Mesenchymal stem cell (in vitro differentiated cells and primary cell): ENCODE results near the gene MAPK6.
A peak's percentile ranks its signal among the peaks of the same experiment; 100 is the strongest.

Experiments
- DNase-seq: peaks from one replicate; pipeline ENCODE4 v3.0.0-alpha.2; 2013
- H2AFZ ChIP-seq: one replicate; pipeline ENCODE4 v1.6.1; 2013; ENCODE audit warnings: low read depth, mild to moderate bottlenecking, control low read depth, inconsistent platforms, low read length, moderate library complexity
- H2AK5ac ChIP-seq: 2 replicates; pipeline ENCODE4 v1.6.1; 2013; ENCODE audit warnings: low read length, moderate library complexity, mild to moderate bottlenecking, inconsistent platforms; ENCODE audit not compliant: severe bottlenecking
- H2BK120ac ChIP-seq: one replicate; pipeline ENCODE4 v1.6.1; 2013; ENCODE audit warnings: low read depth, mild to moderate bottlenecking, inconsistent platforms, low read length, moderate library complexity
- H2BK12ac ChIP-seq, 2 experiments: one replicate each; pipeline ENCODE4 v1.6.1; 2013; ENCODE audit warnings: inconsistent platforms in 2 of 2, low read length in 2 of 2, mild to moderate bottlenecking in 2 of 2, moderate library complexity in 2 of 2, control low read depth in 1 of 2
- H2BK15ac ChIP-seq: one replicate; pipeline ENCODE4 v1.6.1; 2013; ENCODE audit warnings: mild to moderate bottlenecking, low read depth, inconsistent platforms; ENCODE audit not compliant: poor library complexity, severe bottlenecking
- H2BK5ac ChIP-seq: 2 replicates; pipeline ENCODE4 v1.6.1; 2013; ENCODE audit warnings: low read depth, mild to moderate bottlenecking, low read length, control low read depth, inconsistent platforms; ENCODE audit not compliant: poor library complexity, severe bottlenecking
- H3K14ac ChIP-seq, 2 experiments: one replicate each; pipeline ENCODE4 v1.6.1; 2013; ENCODE audit warnings: inconsistent platforms in 2 of 2, low read length in 2 of 2, control low read depth in 1 of 2, mild to moderate bottlenecking in 1 of 2, moderate library complexity in 1 of 2
- H3K18ac ChIP-seq, 2 experiments: one replicate each; pipeline ENCODE4 v1.6.1; 2013; ENCODE audit warnings: inconsistent platforms in 2 of 2, low read length in 2 of 2, control low read depth in 1 of 2, low read depth in 1 of 2, mild to moderate bottlenecking in 1 of 2
- H3K23ac ChIP-seq, 2 experiments: one replicate each; pipeline ENCODE4 v1.6.1; 2013; ENCODE audit warnings: inconsistent platforms in 2 of 2, low read length in 2 of 2, mild to moderate bottlenecking in 2 of 2, moderate library complexity in 2 of 2, control low read depth in 1 of 2
- H3K27ac ChIP-seq: 2 replicates; pipeline ENCODE4 v1.5.1; 2013; ENCODE audit warnings: mild to moderate bottlenecking, moderate library complexity, low read length, control low read depth, inconsistent platforms; ENCODE audit not compliant: poor library complexity, severe bottlenecking
- H3K27me3 ChIP-seq, 2 experiments: 2 replicates each; pipeline versions ENCODE4 v1.6.1 to v1.7.0; 2013; ENCODE audit warnings: low read length in 2 of 2, mild to moderate bottlenecking in 2 of 2, moderate library complexity in 2 of 2, control low read depth in 1 of 2, inconsistent platforms in 1 of 2; ENCODE audit not compliant: control insufficient read depth in 1 of 2, insufficient read depth in 1 of 2
- H3K36me3 ChIP-seq, 2 experiments: 2 replicates each; pipeline versions ENCODE4 v1.6.1 to v1.7.0; 2013; ENCODE audit warnings: low read length in 2 of 2, control low read depth in 1 of 2, inconsistent platforms in 1 of 2, low read depth in 1 of 2, mild to moderate bottlenecking in 1 of 2; ENCODE audit not compliant: insufficient read depth in 2 of 2, control insufficient read depth in 1 of 2
- H3K4ac ChIP-seq, 2 experiments: one replicate each; pipeline ENCODE4 v1.6.1; 2013; ENCODE audit warnings: inconsistent platforms in 2 of 2, low read length in 2 of 2, mild to moderate bottlenecking in 2 of 2, moderate library complexity in 2 of 2, control low read depth in 1 of 2, low read depth in 1 of 2
- H3K4me1 ChIP-seq: 2 replicates; pipeline ENCODE4 v1.6.1; 2013; ENCODE audit warnings: low read depth, low read length, control low read depth; ENCODE audit not compliant: control insufficient read depth, insufficient read depth
- H3K4me2 ChIP-seq: 2 replicates; pipeline ENCODE4 v1.6.1; 2013; ENCODE audit warnings: low read length, mild to moderate bottlenecking, inconsistent platforms; ENCODE audit not compliant: poor library complexity, severe bottlenecking
- H3K4me3 ChIP-seq, 2 experiments: 2 replicates each; pipeline versions ENCODE4 v1.5.1 to v1.7.0; 2013; ENCODE audit warnings: low read length in 2 of 2, mild to moderate bottlenecking in 2 of 2, control low read depth in 1 of 2, low read depth in 1 of 2; ENCODE audit not compliant: insufficient read depth in 1 of 2
- H3K79me1 ChIP-seq: replicated peaks from 2 replicates; pipeline ENCODE4 v1.6.1; 2013; ENCODE audit warnings: mild to moderate bottlenecking, control low read depth, low read length, inconsistent platforms; ENCODE audit not compliant: poor library complexity, severe bottlenecking
- H3K9ac ChIP-seq: 2 replicates; pipeline ENCODE4 v1.7.0; 2013; ENCODE audit warnings: mild to moderate bottlenecking, low read length, moderate library complexity
- H3K9me3 ChIP-seq: 2 replicates; pipeline ENCODE4 v1.7.0; 2013; ENCODE audit warnings: mild to moderate bottlenecking, low read length; ENCODE audit not compliant: control insufficient read depth
- H4K8ac ChIP-seq: one replicate; pipeline ENCODE4 v1.6.1; 2013; ENCODE audit warnings: inconsistent platforms, mild to moderate bottlenecking, low read length, moderate library complexity
- H4K91ac ChIP-seq: one replicate; pipeline ENCODE4 v1.6.1; 2013; ENCODE audit warnings: mild to moderate bottlenecking, low read length, inconsistent platforms
- WGBS: methylation state at CpG from one replicate; pipeline ENCODE4 v1.1.7; 2013; ENCODE audit warnings: mixed read lengths; 5-methylcytosine and 5-hydroxymethylcytosine counted together

The MAPK6 gene

DNA sequence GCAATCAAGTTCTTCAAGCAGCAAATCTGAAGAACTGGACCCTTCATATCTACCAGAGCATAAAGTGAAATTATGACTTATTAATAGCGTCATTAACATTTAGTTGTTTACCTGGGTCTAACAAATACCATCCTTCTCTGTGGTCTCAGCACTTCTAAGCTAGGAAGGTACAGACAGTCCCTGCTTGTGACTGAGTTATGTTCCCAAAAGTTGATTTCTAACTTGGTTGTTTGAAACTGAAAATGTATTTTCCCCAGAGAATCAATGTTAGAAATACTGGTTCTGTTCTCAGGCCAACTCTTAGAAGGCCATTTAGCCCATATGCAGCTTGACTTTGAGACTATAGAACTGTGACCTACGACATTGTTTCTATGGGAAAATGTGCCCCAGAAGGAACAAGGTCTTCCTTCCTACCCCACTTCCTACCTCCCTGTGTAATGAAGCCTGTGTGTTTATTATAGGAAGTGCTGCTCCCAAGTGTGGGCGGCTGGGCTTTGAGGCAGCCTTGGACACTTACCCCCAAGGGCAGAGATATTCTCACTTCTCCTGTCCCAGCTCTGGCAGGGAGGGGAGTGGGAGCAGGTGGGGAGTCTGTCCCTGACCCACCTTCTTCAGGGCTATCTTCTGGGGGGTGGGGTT is 12.2 kb upstream of the MAPK6 start:
- Histone ChIP-seq H2AK5ac (no peak overlapping the region), H3K27me3 (no peaks in the 10 kb centered on the region), H3K36me3 (no peaks in the 10 kb centered on the region), H2BK120ac (no peak overlapping the region), H3K18ac (no peak overlapping the region), H2BK5ac (no peak overlapping the region), H2BK15ac (peak overlapping the region; percentile 86), H3K4me2 (no peak overlapping the region), H3K14ac (no peak overlapping the region), H3K4me1 (peaks cover 1% of the 10 kb centered on the region), H3K9ac (no peak overlapping the region), H2AFZ (no peak overlapping the region), H3K4me3 (no peak overlapping the region), H4K8ac (peak overlapping the region; percentile 19), H3K27ac (no peak overlapping the region), H3K4ac (no peak overlapping the region), H3K9me3 (no peaks in the 10 kb centered on the region), H2BK12ac (peak overlapping the region in 1 of 2 experiments; percentile 90), H4K91ac (peak overlapping the region; percentile 18), H3K23ac (no peak overlapping the region), H3K79me1 (no peaks in the 10 kb centered on the region)
- no peak for DNase-seq
- WGBS = no CpG with 5 or more reads among the region's 3 CpGs

GRCh38 chr15:52008359-52008697 is 10.7 kb upstream of the MAPK6 start:
- H2AFZ ChIP-seq = no peak overlapping the region
- peak overlapping the region; percentile 85 for H4K8ac ChIP-seq
- H2BK12ac ChIP-seq = peak overlapping the region; percentile 29 to 77
- H3K18ac ChIP-seq = peak overlapping the region in 1 of 2 experiments; percentile 70
- H3K27ac ChIP-seq = no peak overlapping the region
- H3K79me1 ChIP-seq = no peaks in the 10 kb centered on the region
- H3K23ac ChIP-seq = no peak overlapping the region
- no peak overlapping the region for H2BK5ac ChIP-seq
- H3K4me1 ChIP-seq = peaks cover 1% of the 10 kb centered on the region
- H2AK5ac ChIP-seq = no peak overlapping the region
- H3K14ac ChIP-seq = no peak overlapping the region
- H2BK120ac ChIP-seq = peak overlapping the region; percentile 34
- H2BK15ac ChIP-seq = no peak overlapping the region
- WGBS = 100% methylated on average over 5 of the region's 5 CpGs
- H3K4me3 ChIP-seq = no peak overlapping the region
- no peak for DNase-seq
- H3K36me3 ChIP-seq = no peaks in the 10 kb centered on the region
- H3K27me3 ChIP-seq = no peaks in the 10 kb centered on the region
- no peaks in the 10 kb centered on the region for H3K9me3 ChIP-seq
- H3K9ac ChIP-seq = no peak overlapping the region
- H3K4me2 ChIP-seq = no peak overlapping the region
- no peak overlapping the region for H3K4ac ChIP-seq
- peak overlapping the region; percentile 86 for H4K91ac ChIP-seq

GRCh38 chr15:52008698-52009434 is 10.2 kb upstream of the MAPK6 start:
- no peaks in the 10 kb centered on the region for H3K9me3 ChIP-seq
- H2BK12ac ChIP-seq = peak overlapping the region; percentile 29 to 77
- no peaks in the 10 kb centered on the region for H3K79me1 ChIP-seq
- H3K27me3 ChIP-seq = no peaks in the 10 kb centered on the region
- peak overlapping the region in 1 of 2 experiments; percentile 70 for H3K18ac ChIP-seq
- WGBS = 94% methylated on average over 1 of the region's 2 CpGs
- H2AK5ac ChIP-seq = no peak overlapping the region
- H2BK5ac ChIP-seq = no peak overlapping the region
- H3K4me3 ChIP-seq = no peak overlapping the region
- no peak overlapping the region for H3K9ac ChIP-seq
- no peak overlapping the region for H3K4ac ChIP-seq
- DNase-seq = peak; percentile 26
- H2BK120ac ChIP-seq = peak overlapping the region; percentile 34
- H3K27ac ChIP-seq = no peak overlapping the region
- H2AFZ ChIP-seq = no peak overlapping the region
- H3K4me2 ChIP-seq = no peak overlapping the region
- H2BK15ac ChIP-seq = no peak overlapping the region
- no peak overlapping the region for H3K23ac ChIP-seq
- no peaks in the 10 kb centered on the region for H3K36me3 ChIP-seq
- H4K8ac ChIP-seq = peak overlapping the region; percentile 85
- peak overlapping the region; percentile 86 for H4K91ac ChIP-seq
- peaks cover 1% of the 10 kb centered on the region for H3K4me1 ChIP-seq
- no peak overlapping the region for H3K14ac ChIP-seq
